Sigmoid colon (tissue), 4 donors: Measurements from ENCODE around the gene RPS2.

Experiments used
- CTCF ChIP-seq, 4 experiments: fragments of 450-650 bp in 3 of 4; fragments of 200-600 bp in 1 of 4; IDR thresholded peaks; one replicate each; pipeline ENCODE4 v1.5.1; 2016 to 2019; ENCODE audit warnings: antibody characterized with exemption in 4 of 4, mild to moderate bottlenecking in 3 of 4, moderate library complexity in 2 of 4
- POLR2A ChIP-seq, 2 donors: fragments of 450-650 bp; IDR thresholded peaks; one replicate each; pipeline ENCODE4 v1.6.1; 2016; ENCODE audit warnings: antibody characterized with exemption in 2 of 2, mild to moderate bottlenecking in 2 of 2, moderate library complexity in 2 of 2
- POLR2AphosphoS5 ChIP-seq, 4 donors: sonication (generic); formaldehyde crosslinking; IDR thresholded peaks; one replicate each; pipeline ENCODE4 v1.6.1; 2017; ENCODE audit warnings: antibody characterized with exemption in 4 of 4

DNA sequence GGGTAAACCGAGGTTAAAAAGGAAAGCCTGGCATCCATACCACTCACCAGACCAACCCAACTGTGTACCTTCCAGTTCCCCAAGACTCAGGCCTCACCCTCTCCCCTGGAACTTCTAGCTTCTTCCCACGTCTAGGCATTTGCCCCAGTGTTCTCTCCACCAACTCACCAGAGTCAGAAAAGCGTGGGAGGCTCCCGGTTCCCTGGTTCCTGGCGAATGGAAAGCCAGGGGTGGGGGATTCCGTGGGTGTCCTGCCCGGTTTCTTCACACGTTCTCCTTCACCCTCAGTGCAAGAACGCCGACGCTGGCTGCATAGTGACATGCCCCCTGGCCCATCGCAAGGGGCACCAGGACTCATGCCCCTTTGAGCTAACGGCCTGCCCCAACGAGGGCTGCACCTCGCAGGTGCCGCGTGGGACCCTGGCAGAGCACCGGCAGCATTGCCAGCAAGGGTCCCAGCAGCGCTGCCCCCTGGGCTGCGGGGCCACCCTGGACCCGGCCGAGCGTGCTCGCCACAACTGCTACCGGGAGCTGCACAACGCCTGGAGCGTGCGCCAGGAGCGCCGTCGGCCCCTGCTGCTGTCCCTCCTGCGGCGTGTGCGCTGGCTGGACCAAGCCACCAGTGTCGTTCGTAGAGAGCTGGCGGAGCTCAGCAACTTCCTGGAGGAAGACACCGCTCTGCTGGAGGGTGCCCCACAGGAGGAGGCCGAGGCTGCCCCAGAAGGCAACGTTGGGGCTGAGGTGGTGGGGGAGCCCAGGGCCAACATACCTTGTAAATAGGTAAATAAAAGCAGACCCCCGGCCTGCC lies 3.7 kb upstream of the RPS2 start:
- no peak for TF ChIP-seq CTCF (IDR thresholded peaks at IDR 0.05)
- TF ChIP-seq POLR2A (IDR thresholded peaks at IDR 0.05) = no peak
- no peak for TF ChIP-seq POLR2AphosphoS5 (IDR thresholded peaks at IDR 0.05)
